A549 (cell line): ENCODE measurements around the gene GHITM. TPM values are rescaled to one million over a fixed set of nuclear protein-coding genes. Genes with fewer than 3 reads are reported as not detected.

Experiments used
- ATAC-seq, 2 experiments: fragments of 200-7000 bp in 1 of 2; fragments of >200 bp in 1 of 2; cut with Nextera tagmentation in 1 of 2; cut with Tn5 transposase in 1 of 2; 3 replicates each; pipeline versions ENCODE4 v1.8.0 to v1.9.1; 2018 to 2020; ENCODE audit warnings: mild to moderate bottlenecking in 1 of 2, moderate library complexity in 1 of 2
- CTCF ChIA-PET: fragments of 300-600 bp; sonication (Branson Sonifier 250); formaldehyde crosslinking; extraction: SDS; loops from one replicate; lab custom pipeline; 2021; ENCODE audit warnings: antibody characterized with exemption, inconsistent platforms; lab: Yijun Ruan, JAX
- POLR2A ChIA-PET: fragments of 350-600 bp; formaldehyde crosslinking; extraction: SDS; loops from one replicate; lab custom pipeline; 2021; ENCODE audit warnings: antibody characterized with exemption, inconsistent platforms; lab: Yijun Ruan, JAX
- DNase-seq, 2 experiments: peaks; one replicate each; pipeline versions ENCODE4 v3.0.0 to v3.0.0-alpha.2; 2011 to 2016; ENCODE audit warnings: low read depth in 1 of 2, low spot score in 1 of 2
- FAIRE-seq: peaks from 2 replicates; lab custom pipeline; 2011; peaks lifted over from hg19 to GRCh38; lab: Jason Lieb, UNC
- H3K27ac ChIP-seq, 2 experiments: fragments of >200 bp; sonication (Bioruptor Twin); formaldehyde crosslinking; 3 replicates each; pipeline ENCODE4 v1.5.1; 2016 to 2017
- H3K4me1 ChIP-seq: fragments of >200 bp; sonication (Bioruptor Twin); formaldehyde crosslinking; 3 replicates; pipeline ENCODE4 v1.6.1; 2016
- H3K4me2 ChIP-seq: fragments of >200 bp; sonication (Bioruptor Twin); formaldehyde crosslinking; 3 replicates; pipeline ENCODE4 v1.6.1; 2016
- H3K4me3 ChIP-seq: fragments of >200 bp; sonication (Bioruptor Twin); formaldehyde crosslinking; 3 replicates; pipeline ENCODE4 v1.5.1; 2016
- H3K9me3 ChIP-seq: fragments of >200 bp; sonication (Bioruptor Twin); formaldehyde crosslinking; 3 replicates; pipeline ENCODE4 v1.6.1; 2016
- CBX8 ChIP-seq: fragments of 200-600 bp; sonication (generic); IDR thresholded peaks from 2 replicates; pipeline ENCODE4 v1.6.1; 2016
- CHD2 ChIP-seq: fragments of 150-350 bp; IDR thresholded peaks from 2 replicates; pipeline ENCODE4 v1.6.1; 2014; ENCODE audit warnings: low read length; ENCODE audit not compliant: partially characterized antibody
- EHMT2 ChIP-seq: fragments of 200-600 bp; sonication (generic); IDR thresholded peaks from 2 replicates; pipeline ENCODE4 v1.6.1; 2016; ENCODE audit warnings: antibody characterized with exemption, low read depth, mild to moderate bottlenecking, moderate library complexity
- FOXS1 ChIP-seq: fragments of 250-450 bp; sonication (Bioruptor Pico); IDR thresholded peaks from 2 replicates; pipeline ENCODE4 v1.5.0; 2020; ENCODE audit warnings: mild to moderate bottlenecking, moderate library complexity
- GATA3 ChIP-seq: IDR thresholded peaks from 2 replicates; pipeline ENCODE4 v1.6.1; 2012; ENCODE audit warnings: borderline replicate concordance
- HDAC2 ChIP-seq: fragments of 200-600 bp; sonication (generic); IDR thresholded peaks from 2 replicates; pipeline ENCODE4 v1.6.1; 2016
- HOXB13 ChIP-seq: fragments of 250-450 bp; sonication (Bioruptor Pico); IDR thresholded peaks from 2 replicates; pipeline ENCODE4 v1.5.0; 2020; ENCODE audit warnings: low read depth, mild to moderate bottlenecking, moderate library complexity
- HOXB5 ChIP-seq: fragments of 250-450 bp; sonication (Bioruptor Pico); IDR thresholded peaks from 2 replicates; pipeline ENCODE4 v1.5.0; 2020; ENCODE audit warnings: mild to moderate bottlenecking, moderate library complexity
- KDM1A ChIP-seq: fragments of 200-600 bp; sonication (generic); IDR thresholded peaks from 2 replicates; pipeline ENCODE4 v1.6.1; 2016; ENCODE audit warnings: low read depth, mild to moderate bottlenecking
- KDM5A ChIP-seq: fragments of 200-600 bp; sonication (generic); IDR thresholded peaks from 2 replicates; pipeline ENCODE4 v1.6.1; 2016; ENCODE audit warnings: antibody characterized with exemption, mild to moderate bottlenecking
- NFE2L2 ChIP-seq: fragments of 150-350 bp; conservative IDR thresholded peaks from 2 replicates; pipeline ENCODE4 v1.6.1; 2014; ENCODE audit warnings: low read length
- NR3C1 ChIP-seq: fragments of >200 bp; sonication (Bioruptor Twin); formaldehyde crosslinking; IDR thresholded peaks from 3 replicates; pipeline ENCODE4 v1.6.1; 2017
- PHF8 ChIP-seq: fragments of 200-600 bp; sonication (generic); IDR thresholded peaks from 2 replicates; pipeline ENCODE4 v1.6.1; 2016; ENCODE audit warnings: low read depth, mild to moderate bottlenecking, antibody characterized with exemption, moderate library complexity, borderline replicate concordance
- POLR2AphosphoS2 ChIP-seq: conservative IDR thresholded peaks from 2 replicates; pipeline ENCODE4 v1.6.1; 2012; ENCODE audit warnings: low read length, improper control_type of control experiment, inconsistent platforms
- RCOR1 ChIP-seq: fragments of 150-350 bp; IDR thresholded peaks from 2 replicates; pipeline ENCODE4 v1.6.1; 2014; ENCODE audit warnings: antibody characterized with exemption, low read length, low read depth
- RNF2 ChIP-seq: fragments of 200-600 bp; sonication (generic); IDR thresholded peaks from 2 replicates; pipeline ENCODE4 v1.6.1; 2016; ENCODE audit warnings: low read depth, mild to moderate bottlenecking, antibody characterized with exemption, moderate library complexity, borderline replicate concordance
- TFCP2L1 ChIP-seq: fragments of 250-450 bp; sonication (Bioruptor Pico); IDR thresholded peaks from 2 replicates; pipeline ENCODE4 v1.5.0; 2021; ENCODE audit warnings: mild to moderate bottlenecking
- TP53 ChIP-seq: fragments of 250-450 bp; sonication (Bioruptor Pico); IDR thresholded peaks from 2 replicates; pipeline ENCODE4 v1.5.0; 2021; ENCODE audit warnings: mild to moderate bottlenecking, moderate library complexity
- ZC3H11A ChIP-seq: fragments of 450-650 bp; IDR thresholded peaks from 2 replicates; pipeline ENCODE4 v1.6.1; 2014; ENCODE audit warnings: antibody characterized with exemption, mild to moderate bottlenecking
- ZFP36 ChIP-seq: fragments of 450-650 bp; IDR thresholded peaks from 2 replicates; pipeline ENCODE4 v1.6.1; 2014; ENCODE audit warnings: borderline replicate concordance; ENCODE audit not compliant: partially characterized antibody
- WGBS: methylation state at CpG from one replicate; pipeline ENCODE4 v1.1.6; 2017; ENCODE audit errors: missing lambda C conversion rate; 5-methylcytosine and 5-hydroxymethylcytosine counted together
- polyA plus RNA-seq, 4 experiments: library from polyadenylated mRNA; depleted of rRNA in 3 of 4; stranded (reverse); fragments of >200 nt; fragmentation: RNase III in 1 of 4; extraction: RNeasy Plus Mini Kit Qiagen cat#74134 plus additional on column Dnase treatment in 1 of 4; gene quantifications; 2 replicates in 3 of 4; 3 replicates in 1 of 4; pipeline ENCODE4 v1.2.3, GENCODE V29; 2011 to 2017
- TF ChIP-seq, protein P1 (sequence below): fragments of >200 bp; sonication (Bioruptor Twin); formaldehyde crosslinking; IDR thresholded peaks from 3 replicates; pipeline ENCODE4 v1.5.1; 2016
- TF ChIP-seq, protein P2 (sequence below): fragments of 150-350 bp; IDR thresholded peaks from 2 replicates; pipeline ENCODE4 v1.6.1; 2014; ENCODE audit warnings: low read depth, mild to moderate bottlenecking, low read length

The GHITM gene
- polyA plus RNA-seq, 2 of the 4 experiments (the other 2 are of a cell fraction), result 220 to 360 TPM

DNA sequence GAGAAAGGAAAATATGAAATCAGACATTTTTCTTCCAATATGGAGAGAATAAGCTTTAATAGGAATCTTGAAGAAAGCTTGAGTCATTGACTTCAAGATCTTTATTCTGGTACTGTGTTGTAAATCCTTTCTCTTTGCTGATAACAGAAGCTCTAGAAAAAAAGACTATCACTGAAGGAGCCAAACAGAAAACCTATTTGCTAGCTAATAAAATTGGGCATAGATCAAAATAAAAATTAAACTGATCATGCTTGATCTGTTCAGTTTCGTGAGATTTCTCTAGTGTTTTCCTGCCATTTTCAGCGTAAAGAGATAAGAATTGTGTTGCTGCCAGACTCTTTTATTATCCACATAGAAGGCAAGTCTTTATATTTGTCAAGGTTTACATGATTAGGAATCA lies 1.5 kb upstream of the GHITM start:
- WGBS, result 80% methylated on average over 2 of the region's 2 CpGs
- ChIA-PET CTCF (interaction anchor here (2.9 kb wide), 1 partner anchor 11 kb away, joined by 10 read pairs; no protein-coding TSS in a partner anchor), POLR2A (interaction anchor here (1.6 to 1.7 kb wide), 2 partner anchors 10 to 11 kb away, joined by 4 to 13 read pairs; no protein-coding TSS in a partner anchor)
- ATAC-seq (no peak), FAIRE-seq (no peak), DNase-seq (no peak)
- Histone ChIP-seq H3K4me2 (no peak overlapping the region), H3K4me3 (no peak overlapping the region), H3K27ac (no peak overlapping the region), H3K4me1 (peaks cover 20% of the 10 kb centered on the region), H3K9me3 (no peaks in the 10 kb centered on the region)
- TF ChIP-seq, protein P1, sequence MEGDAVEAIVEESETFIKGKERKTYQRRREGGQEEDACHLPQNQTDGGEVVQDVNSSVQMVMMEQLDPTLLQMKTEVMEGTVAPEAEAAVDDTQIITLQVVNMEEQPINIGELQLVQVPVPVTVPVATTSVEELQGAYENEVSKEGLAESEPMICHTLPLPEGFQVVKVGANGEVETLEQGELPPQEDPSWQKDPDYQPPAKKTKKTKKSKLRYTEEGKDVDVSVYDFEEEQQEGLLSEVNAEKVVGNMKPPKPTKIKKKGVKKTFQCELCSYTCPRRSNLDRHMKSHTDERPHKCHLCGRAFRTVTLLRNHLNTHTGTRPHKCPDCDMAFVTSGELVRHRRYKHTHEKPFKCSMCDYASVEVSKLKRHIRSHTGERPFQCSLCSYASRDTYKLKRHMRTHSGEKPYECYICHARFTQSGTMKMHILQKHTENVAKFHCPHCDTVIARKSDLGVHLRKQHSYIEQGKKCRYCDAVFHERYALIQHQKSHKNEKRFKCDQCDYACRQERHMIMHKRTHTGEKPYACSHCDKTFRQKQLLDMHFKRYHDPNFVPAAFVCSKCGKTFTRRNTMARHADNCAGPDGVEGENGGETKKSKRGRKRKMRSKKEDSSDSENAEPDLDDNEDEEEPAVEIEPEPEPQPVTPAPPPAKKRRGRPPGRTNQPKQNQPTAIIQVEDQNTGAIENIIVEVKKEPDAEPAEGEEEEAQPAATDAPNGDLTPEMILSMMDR, result no peak
- TF ChIP-seq HDAC2 (no peak), CHD2 (no peak), EHMT2 (no peak), NFE2L2 (no peak)
- TF ChIP-seq, protein P2, sequence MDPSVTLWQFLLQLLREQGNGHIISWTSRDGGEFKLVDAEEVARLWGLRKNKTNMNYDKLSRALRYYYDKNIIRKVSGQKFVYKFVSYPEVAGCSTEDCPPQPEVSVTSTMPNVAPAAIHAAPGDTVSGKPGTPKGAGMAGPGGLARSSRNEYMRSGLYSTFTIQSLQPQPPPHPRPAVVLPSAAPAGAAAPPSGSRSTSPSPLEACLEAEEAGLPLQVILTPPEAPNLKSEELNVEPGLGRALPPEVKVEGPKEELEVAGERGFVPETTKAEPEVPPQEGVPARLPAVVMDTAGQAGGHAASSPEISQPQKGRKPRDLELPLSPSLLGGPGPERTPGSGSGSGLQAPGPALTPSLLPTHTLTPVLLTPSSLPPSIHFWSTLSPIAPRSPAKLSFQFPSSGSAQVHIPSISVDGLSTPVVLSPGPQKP, result no peak
- TF ChIP-seq, all 56 proteins: peak for 0

DNA sequence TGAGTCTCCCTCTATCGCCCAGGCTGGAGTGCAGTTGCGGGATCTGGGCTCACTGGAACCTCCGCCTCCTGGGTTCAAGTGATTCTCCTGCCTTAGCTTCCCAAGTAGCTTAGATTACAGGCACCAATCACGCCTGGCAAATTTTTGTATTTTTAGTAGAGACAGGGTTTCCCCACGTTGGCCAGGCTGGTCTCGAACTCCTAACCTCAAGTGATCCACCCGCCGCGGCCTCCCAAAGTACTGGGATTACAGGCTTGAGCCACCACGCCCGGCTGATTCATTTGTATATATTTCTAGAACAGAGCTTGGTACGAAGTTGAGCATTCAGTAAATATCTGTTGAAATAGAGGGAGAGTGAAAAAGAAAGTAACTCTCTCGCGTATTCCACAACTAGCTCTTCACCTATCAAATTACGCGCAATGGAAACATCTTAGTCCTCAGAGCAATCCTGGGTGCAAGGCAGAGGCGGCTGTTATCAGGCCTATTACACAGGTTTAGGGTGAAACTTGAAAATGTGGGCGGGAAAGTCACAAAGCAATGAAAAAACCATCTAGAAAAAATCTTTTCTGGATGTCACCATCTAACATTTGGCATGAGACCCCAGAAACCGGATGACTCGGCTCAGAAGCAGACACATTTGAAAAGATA lies 707 bp upstream of the GHITM start:
- CTCF ChIA-PET, result interaction anchor here (0.6 to 2.9 kb wide), 5 partner anchors 9 to 1453 kb away, joined by 3 to 10 read pairs (median 3); no protein-coding TSS in a partner anchor

DNA sequence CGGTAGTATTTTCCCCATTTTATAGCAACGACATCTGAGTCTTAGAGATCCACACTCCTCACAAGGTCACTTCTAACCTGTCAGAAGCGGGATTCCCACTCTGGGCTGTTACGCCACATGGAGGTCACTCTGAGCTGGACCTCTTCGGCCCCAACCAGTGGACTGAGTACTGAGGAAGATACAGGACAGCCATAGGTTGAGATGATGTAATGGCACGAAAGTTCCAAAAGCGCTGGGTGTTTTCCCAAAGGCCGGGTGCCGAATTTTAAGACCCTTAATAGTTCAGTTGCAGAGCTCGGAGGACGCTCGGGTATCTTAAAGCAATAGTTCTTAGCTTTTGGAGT lies 699 bp downstream of the GHITM start:
- TF ChIP-seq ZFP36, result no peak
- no peak for TF ChIP-seq NFE2L2
- TF ChIP-seq EHMT2, result no peak
- TF ChIP-seq TP53 (CRISPR knock-in tag), result no peak
- no peak for TF ChIP-seq POLR2AphosphoS2
- TF ChIP-seq KDM5A, result no peak
- no peak for TF ChIP-seq NR3C1
- no peak for TF ChIP-seq GATA3
- no peak for TF ChIP-seq PHF8
- TF ChIP-seq RCOR1, result no peak
- TF ChIP-seq, protein P2, result no peak
- no peak for TF ChIP-seq FOXS1 (CRISPR knock-in tag)
- no peak for TF ChIP-seq KDM1A
- TF ChIP-seq CBX8, result no peak
- no peak for TF ChIP-seq HOXB5 (CRISPR knock-in tag)
- no peak for TF ChIP-seq CHD2
- no peak for TF ChIP-seq ZC3H11A
- TF ChIP-seq RNF2, result no peak
- no peak for TF ChIP-seq HOXB13 (CRISPR knock-in tag)
- TF ChIP-seq TFCP2L1 (CRISPR knock-in tag), result no peak
- FAIRE-seq (no peak), ATAC-seq (peak; percentile 64 to 66; a peak in 5 of 6 replicates), DNase-seq (peak in 1 of 2 experiments; percentile 31)
- 1% methylated on average over 12 of the region's 12 CpGs for WGBS
- CTCF ChIA-PET, result interaction anchor here (0.9 to 2.9 kb wide), 2 partner anchors 8 to 14 kb away, joined by 3 to 10 read pairs; no protein-coding TSS in a partner anchor
- POLR2A ChIA-PET, result interaction anchor here (0.8 kb wide), 1 partner anchor 16 kb away, joined by 3 read pairs; no protein-coding TSS in a partner anchor
- Histone ChIP-seq H3K4me3 (peak overlapping the region; percentile 91), H3K4me1 (peaks cover 20% of the 10 kb centered on the region), H3K9me3 (no peaks in the 10 kb centered on the region), H3K4me2 (peak overlapping the region; percentile 92), H3K27ac (peak overlapping the region; percentile 92 to 97)

More for the DNA sequence above, 707 bp upstream of the GHITM start:
- peak overlapping the region; percentile 86 to 88 for H3K27ac ChIP-seq
- ATAC-seq (peak; percentile 44), FAIRE-seq (no peak), DNase-seq (peak; percentile 39 to 58)
- H3K4me3 ChIP-seq, result peak overlapping the region; percentile 56
- POLR2A ChIA-PET, result interaction anchor here (0.8 to 1.7 kb wide), 3 partner anchors 9 to 13 kb away, joined by 3 to 13 read pairs (median 4); no protein-coding TSS in a partner anchor
- TF ChIP-seq, protein P2, result no peak
- TF ChIP-seq EHMT2, result 0 out of 2 replicates have a peak, but pooled peaks have one; percentile 58
- peak; percentile 23; the same call in 1 of the 2 replicates for TF ChIP-seq PHF8
- peak overlapping the region; percentile 89 for H3K4me2 ChIP-seq
- peaks cover 20% of the 10 kb centered on the region for H3K4me1 ChIP-seq
- H3K9me3 ChIP-seq, result no peaks in the 10 kb centered on the region
- 28% methylated on average over 20 of the region's 20 CpGs for WGBS
